Measurements from ENCODE around the gene NREP. TPM values are rescaled to one million over a fixed set of nuclear protein-coding genes. Genes with fewer than 3 reads are reported as not detected.

Gene NREP
- total RNA-seq, 1 experiment from 2014 or later: 2.3 TPM

DNA sequence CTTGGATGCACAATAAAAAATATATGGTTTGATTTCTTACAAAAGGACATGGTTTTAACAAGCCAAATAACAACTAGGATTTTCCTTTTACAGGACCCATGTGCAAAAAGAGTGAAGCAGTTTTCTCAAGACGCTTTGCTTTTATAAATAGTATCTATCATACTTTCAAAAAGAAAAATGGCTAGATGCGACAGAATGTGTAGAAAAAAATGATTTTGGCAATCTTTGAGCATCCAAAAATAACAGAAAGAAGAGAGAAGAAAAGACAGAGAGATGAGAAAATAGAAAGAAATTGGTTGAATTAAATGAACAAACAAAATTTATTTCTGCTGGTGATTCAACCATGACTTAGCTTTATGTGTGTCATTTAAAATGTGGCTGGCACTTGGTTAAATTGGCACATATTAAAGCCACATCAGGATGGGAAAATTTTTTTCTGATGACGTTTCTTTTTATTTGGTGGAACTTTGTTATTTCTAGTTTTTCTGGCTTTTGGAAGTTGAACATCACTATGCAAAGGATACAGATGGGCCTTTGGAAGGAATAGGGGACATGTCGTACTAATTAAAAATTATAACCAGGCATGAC, 35.6 kb upstream of the NREP start:
- ChIA-PET POLR2A (no interaction called here), CTCF (no interaction called here)
- Histone ChIP-seq H3K36me3 (ENCODE audit: control insufficient read depth, insufficient read depth, low read length) (no peaks in the 10 kb centered on the region), H3K9me3 (no peaks in the 10 kb centered on the region), H3K4me3 (ENCODE audit: low read depth, low read length) (no peak overlapping the region), H3K4me1 (no peaks in the 10 kb centered on the region), H3K27me3 (replicated peaks; ENCODE audit: control insufficient read depth, insufficient read depth, low read length) (no peaks in the 10 kb centered on the region)
- Mint-ChIP-seq H3K27me3 (ENCODE audit: insufficient read depth, unreplicated experiment) (peaks cover 6% of the 10 kb centered on the region), H3K36me3 (ENCODE audit: insufficient read depth, unreplicated experiment) (no peaks in the 10 kb centered on the region), H3K27ac (ENCODE audit: unreplicated experiment) (no peak overlapping the region), H3K4me3 (ENCODE audit: unreplicated experiment) (no peak overlapping the region), H3K9me3 (ENCODE audit: unreplicated experiment) (no peaks in the 10 kb centered on the region), H3K4me1 (ENCODE audit: low read depth, unreplicated experiment) (no peaks in the 10 kb centered on the region)
- intact Hi-C loops (cut with micrococcal nuclease; ENCODE audit: unreplicated experiment): no loop called here
- TF ChIP-seq, protein P1, sequence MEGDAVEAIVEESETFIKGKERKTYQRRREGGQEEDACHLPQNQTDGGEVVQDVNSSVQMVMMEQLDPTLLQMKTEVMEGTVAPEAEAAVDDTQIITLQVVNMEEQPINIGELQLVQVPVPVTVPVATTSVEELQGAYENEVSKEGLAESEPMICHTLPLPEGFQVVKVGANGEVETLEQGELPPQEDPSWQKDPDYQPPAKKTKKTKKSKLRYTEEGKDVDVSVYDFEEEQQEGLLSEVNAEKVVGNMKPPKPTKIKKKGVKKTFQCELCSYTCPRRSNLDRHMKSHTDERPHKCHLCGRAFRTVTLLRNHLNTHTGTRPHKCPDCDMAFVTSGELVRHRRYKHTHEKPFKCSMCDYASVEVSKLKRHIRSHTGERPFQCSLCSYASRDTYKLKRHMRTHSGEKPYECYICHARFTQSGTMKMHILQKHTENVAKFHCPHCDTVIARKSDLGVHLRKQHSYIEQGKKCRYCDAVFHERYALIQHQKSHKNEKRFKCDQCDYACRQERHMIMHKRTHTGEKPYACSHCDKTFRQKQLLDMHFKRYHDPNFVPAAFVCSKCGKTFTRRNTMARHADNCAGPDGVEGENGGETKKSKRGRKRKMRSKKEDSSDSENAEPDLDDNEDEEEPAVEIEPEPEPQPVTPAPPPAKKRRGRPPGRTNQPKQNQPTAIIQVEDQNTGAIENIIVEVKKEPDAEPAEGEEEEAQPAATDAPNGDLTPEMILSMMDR (IDR thresholded peaks at IDR 0.05; ENCODE audit: insufficient read depth in 1 of 2, low read depth in 1 of 2, low read length in 1 of 2, severe bottlenecking in 1 of 2, unreplicated experiment in 1 of 2): no peak
- no peak for DNase-seq
- no TSS peak for BruUV-seq (replicated peaks)

DNA sequence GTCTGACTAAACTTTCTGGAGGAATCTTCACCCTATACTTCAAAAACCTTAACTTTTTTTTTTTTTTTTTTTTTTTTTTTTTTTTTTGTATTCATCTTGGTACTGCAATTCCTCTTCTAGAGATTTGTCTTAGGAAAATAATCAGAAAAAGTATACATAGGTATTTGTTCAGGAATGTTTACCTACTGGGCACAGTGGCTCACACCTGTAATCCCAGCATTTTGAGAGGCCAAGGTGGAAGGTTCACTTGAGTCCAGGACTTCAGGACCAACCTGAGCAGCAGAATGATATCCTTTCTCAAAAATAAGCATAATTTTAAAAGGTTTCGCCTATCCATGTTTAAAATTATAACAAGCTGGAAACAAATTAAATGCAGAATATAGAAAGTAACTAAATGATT, 33.3 kb upstream of the NREP start:
- H3K27me3 Mint-ChIP-seq (ENCODE audit: insufficient read depth, unreplicated experiment): peaks cover 14% of the 10 kb centered on the region
- no peaks in the 10 kb centered on the region for H3K4me1 Mint-ChIP-seq (ENCODE audit: low read depth, unreplicated experiment)
- TF ChIP-seq, protein P1 (IDR thresholded peaks at IDR 0.05; ENCODE audit: insufficient read depth in 1 of 2, low read depth in 1 of 2, low read length in 1 of 2, severe bottlenecking in 1 of 2, unreplicated experiment in 1 of 2): no peak
- Histone ChIP-seq H3K4me1 (no peaks in the 10 kb centered on the region), H3K9me3 (no peaks in the 10 kb centered on the region), H3K36me3 (ENCODE audit: control insufficient read depth, insufficient read depth, low read length) (no peaks in the 10 kb centered on the region), H3K4me3 (ENCODE audit: low read depth, low read length) (no peak overlapping the region), H3K27me3 (replicated peaks; ENCODE audit: control insufficient read depth, insufficient read depth, low read length) (no peaks in the 10 kb centered on the region; the same call in 1 of the 2 replicates)
- no peak overlapping the region for H3K4me3 Mint-ChIP-seq (ENCODE audit: unreplicated experiment)
- intact Hi-C loops (cut with micrococcal nuclease; ENCODE audit: unreplicated experiment): no loop called here
- CTCF ChIA-PET: no interaction called here
- no TSS peak for BruUV-seq (replicated peaks)
- H3K27ac Mint-ChIP-seq (ENCODE audit: unreplicated experiment): no peak overlapping the region
- POLR2A ChIA-PET: no interaction called here
- DNase-seq: no peak
- H3K9me3 Mint-ChIP-seq (ENCODE audit: unreplicated experiment): no peaks in the 10 kb centered on the region
- no peaks in the 10 kb centered on the region for H3K36me3 Mint-ChIP-seq (ENCODE audit: insufficient read depth, unreplicated experiment)

DNA sequence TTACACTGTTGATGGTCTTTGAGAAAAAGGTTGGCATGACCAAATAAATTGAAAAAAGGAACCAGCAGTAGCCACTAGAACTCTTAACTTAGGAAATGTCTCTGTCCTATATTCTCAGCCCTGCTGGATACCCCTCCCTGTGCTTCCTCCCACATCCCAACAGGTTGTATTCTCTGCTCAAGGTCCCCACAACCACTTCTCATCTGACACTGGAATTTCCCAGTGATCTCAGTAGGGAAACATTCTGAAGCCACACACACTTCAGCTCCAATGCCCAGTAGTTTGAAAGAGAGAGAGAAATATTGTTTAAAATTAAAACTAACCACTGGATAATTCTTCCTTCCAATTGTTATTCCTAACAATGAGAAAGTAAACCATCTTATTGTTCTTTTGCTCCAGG, 30.0 kb upstream of the NREP start:
- Mint-ChIP-seq H3K27me3 (ENCODE audit: insufficient read depth, unreplicated experiment) (peaks cover 13% of the 10 kb centered on the region), H3K27ac (ENCODE audit: unreplicated experiment) (no peak overlapping the region), H3K4me1 (ENCODE audit: low read depth, unreplicated experiment) (no peaks in the 10 kb centered on the region), H3K36me3 (ENCODE audit: insufficient read depth, unreplicated experiment) (no peaks in the 10 kb centered on the region), H3K4me3 (ENCODE audit: unreplicated experiment) (no peak overlapping the region), H3K9me3 (ENCODE audit: unreplicated experiment) (no peaks in the 10 kb centered on the region)
- Histone ChIP-seq H3K27me3 (replicated peaks; ENCODE audit: control insufficient read depth, insufficient read depth, low read length) (no peaks in the 10 kb centered on the region; the same call in 1 of the 2 replicates), H3K4me1 (no peaks in the 10 kb centered on the region), H3K9me3 (no peaks in the 10 kb centered on the region), H3K4me3 (ENCODE audit: low read depth, low read length) (no peak overlapping the region), H3K36me3 (ENCODE audit: control insufficient read depth, insufficient read depth, low read length) (no peaks in the 10 kb centered on the region)
- POLR2A ChIA-PET: no interaction called here
- no TSS peak for BruUV-seq (replicated peaks)
- TF ChIP-seq, protein P1 (IDR thresholded peaks at IDR 0.05; ENCODE audit: insufficient read depth in 1 of 2, low read depth in 1 of 2, low read length in 1 of 2, severe bottlenecking in 1 of 2, unreplicated experiment in 1 of 2): no peak
- CTCF ChIA-PET: no interaction called here
- intact Hi-C loops (cut with micrococcal nuclease; ENCODE audit: unreplicated experiment): no loop called here
- DNase-seq: no peak

All from Caco-2 (cell line).